IPS-18a (cell line): ENCODE measurements around the gene B4GALT2.

Experiments used
- H3K27ac ChIP-seq: one replicate; pipeline ENCODE4 v1.5.1; 2013; ENCODE audit warnings: low read length
- H3K27me3 ChIP-seq: one replicate; pipeline ENCODE4 v1.6.1; 2013; ENCODE audit warnings: mild to moderate bottlenecking, low read length; ENCODE audit not compliant: control insufficient read depth, insufficient read depth
- H3K36me3 ChIP-seq: one replicate; pipeline ENCODE4 v1.6.1; 2013; ENCODE audit warnings: low read depth, low read length; ENCODE audit not compliant: control insufficient read depth
- H3K4me1 ChIP-seq: one replicate; pipeline ENCODE4 v1.6.1; 2013; ENCODE audit warnings: low read depth, low read length; ENCODE audit not compliant: control insufficient read depth
- H3K4me3 ChIP-seq: one replicate; pipeline ENCODE4 v1.5.1; 2013; ENCODE audit warnings: low read length
- H3K9ac ChIP-seq: one replicate; pipeline ENCODE4 v1.6.1; 2013; ENCODE audit warnings: mild to moderate bottlenecking, low read length, moderate library complexity
- H3K9me3 ChIP-seq: one replicate; pipeline ENCODE4 v1.6.1; 2013; ENCODE audit warnings: low read depth, low read length; ENCODE audit not compliant: control insufficient read depth

B4GALT2 gene

GRCh38 chr1:44040418-44040817, 61.4 kb downstream of the B4GALT2 start:
- no peak overlapping the region for H3K4me3 ChIP-seq
- H3K9me3 ChIP-seq = no peaks in the 10 kb centered on the region
- no peaks in the 10 kb centered on the region for H3K36me3 ChIP-seq
- no peak overlapping the region for H3K9ac ChIP-seq
- H3K27me3 ChIP-seq = peaks cover 4% of the 10 kb centered on the region
- peaks cover 4% of the 10 kb centered on the region for H3K4me1 ChIP-seq
- H3K27ac ChIP-seq = no peak overlapping the region
